Measurements from ENCODE around the gene ZBTB34. TPM values are rescaled to one million over a fixed set of nuclear protein-coding genes. Genes with fewer than 3 reads are reported as not detected.
A peak's percentile ranks its signal among the peaks of the same experiment; 100 is the strongest.

ZBTB34 gene
- 15.0 and 20.0 TPM in 2 replicates for total RNA-seq (2011; cell fraction: chromatin; rRNA removed; ENCODE audit: low replicate concordance)
- 10.5 and 11.4 TPM in 2 replicates for total RNA-seq (2011; cell fraction: nucleolus; rRNA removed)
- total RNA-seq (2011; cell fraction: nucleoplasm; rRNA removed), result 16.6 and 22.8 TPM in 2 replicates
- total RNA-seq (2014; rRNA removed) (7.8 and 8.4 TPM in 2 replicates), total RNA-seq (2014; rRNA removed; fragmentation: Illumina TruSeq; extraction: Trizol) (11.3 and 12.4 TPM in 2 replicates), total RNA-seq (2015; rRNA removed; fragmentation: Illumina TruSeq; extraction: Trizol) (10.6 and 11.2 TPM in 2 replicates), total RNA-seq (2021) (13.4 and 14.6 TPM in 2 replicates), polyA plus RNA-seq (2011; rRNA removed) (15.6 and 15.7 TPM in 2 replicates), polyA plus RNA-seq (2014; fragmentation: Illumina TruSeq; extraction: Trizol) (9.7 and 9.8 TPM in 2 replicates), polyA plus RNA-seq (2014; fragmentation: Nextera tagmentation; extraction: Ambion mirVana) (1 to 10 TPM; 2.7 to 6.3 TPM), polyA plus RNA-seq (2014; rRNA removed) (8.2 and 9.4 TPM in 2 replicates), polyA minus RNA-seq (2011; rRNA and poly(A)+ RNA removed) (30.8 and 33.6 TPM in 2 replicates), Bru-seq, nascent RNA (percentile 79 among the genes with signal in this experiment), BruChase-seq, experiment 1, labeled RNA remaining after a 2-hour chase (percentile 86 among the genes with signal in this experiment), BruChase-seq, experiment 2, labeled RNA remaining after a 6-hour chase (percentile 89 among the genes with signal in this experiment)
- 6.9 and 11.1 TPM in 2 replicates for polyA plus RNA-seq (2011; cell fraction: cytosol; rRNA removed)
- 10.0 and 12.7 TPM in 2 replicates for polyA plus RNA-seq (2011; cell fraction: nucleus; rRNA removed)
- polyA plus RNA-seq (2012), result 5.3 and 6.1 TPM in 2 replicates
- polyA minus RNA-seq (2011; cell fraction: cytosol; rRNA and poly(A)+ RNA removed), result 13.4 and 15.4 TPM in 2 replicates
- 5.9 and 12.0 TPM in 2 replicates for polyA minus RNA-seq (2011; cell fraction: nucleus; rRNA and poly(A)+ RNA removed)
- long read RNA-seq, experiment 1, full-length matches to known transcripts, result 19 of 25 reads
- long read RNA-seq, experiment 1, partial matches to known transcripts, result 0 of 25 reads
- long read RNA-seq, experiment 1, other reads (novel, unspliced or antisense), result 6 of 25 reads
- long read RNA-seq, experiment 2, full-length matches to known transcripts, result 3 of 3 reads
- long read RNA-seq, experiment 2, partial matches to known transcripts, result 0 of 3 reads
- long read RNA-seq, experiment 2, other reads (novel, unspliced or antisense), result 0 of 3 reads
- long read RNA-seq, experiment 3, partial matches to known transcripts, result 0 of 1 reads
- long read RNA-seq, experiment 3, other reads (novel, unspliced or antisense), result 1 of 1 reads

GRCh38 chr9:126860077-126860756 lies at the start of gene ZBTB34:
Gene ZBTB34, plus strand, starts transcription at chr9:126860639. Its CDS starts 18,761 bp downstream, at chr9:126879400.
- peak within 1 kb of the TSS; percentile 89 for H3K4me2 ChIP-seq (ENCODE audit: insufficient read depth, low read length)
- in situ Hi-C loops (cut with MboI), result no loop called here
- no TSS peak for BruUV-seq (replicated peaks)
- DNase-seq (ENCODE audit: extremely low read depth in 1 of 4, low spot score in 3 of 4) (peak; percentile 75 to 91 (median 85)), ATAC-seq (peak; percentile 75), FAIRE-seq (no peak)
- H4K20me1 ChIP-seq (replicated peaks; ENCODE audit: control insufficient read depth, insufficient read depth, low read length), result peaks cover 13% of the 10 kb centered on the region
- intact Hi-C loops (cut with micrococcal nuclease), result no loop called here
- H2AFZ ChIP-seq (ENCODE audit: low read depth, low read length), result peak within 1 kb of the TSS; percentile 97
- no peaks in the 10 kb centered on the region for H3K9me1 ChIP-seq (ENCODE audit: control insufficient read depth, insufficient read depth, low read length)
- ChIA-PET POLR2A (interaction anchor here (0.6 to 1.3 kb wide), 4 partner anchors 11 to 233 kb away, joined by 3 to 5 read pairs (median 3); no protein-coding TSS in a partner anchor), CTCF (ENCODE audit: low intra/inter-chr PET ratio) (interaction anchor here (0.6 kb wide), 1 partner anchor 55 kb away, joined by 4 read pairs; no protein-coding TSS in a partner anchor)
- H3K4me1 ChIP-seq (replicated peaks in 1 of 2; ENCODE audit: control insufficient read depth in 2 of 2, insufficient read depth in 2 of 2, low read length in 2 of 2), result peaks cover 14 to 26% of the 10 kb centered on the region in 2 experiments
- H3K36me3 ChIP-seq (ENCODE audit: control insufficient read depth, insufficient read depth, low read length), result peaks cover 22% of the 10 kb centered on the region
- H3K27me3 ChIP-seq (ENCODE audit: control insufficient read depth in 2 of 2, insufficient read depth in 2 of 2, low read length in 2 of 2), result no peaks in the 10 kb centered on the region; a peak in 1 of 5 replicates
- under 1% methylated on average over 26 of the region's 67 CpGs for WGBS (ENCODE audit: insufficient coverage, low coverage, missing lambda C conversion rate)
- H3K4me3 ChIP-seq, result peak within 1 kb of the TSS; percentile 75
- H3K79me2 ChIP-seq (ENCODE audit: control insufficient read depth, insufficient read depth, low read length), result peaks cover 42% of the 10 kb centered on the region
- H3K27ac ChIP-seq (ENCODE audit: extremely low read depth, low read depth, low read length), result peak within 1 kb of the TSS; percentile 91
- H3K9me3 ChIP-seq (replicated peaks; ENCODE audit: control insufficient read depth, insufficient read depth, low read depth, low read length), result no peaks in the 10 kb centered on the region
- H3K9ac ChIP-seq (ENCODE audit: insufficient read depth in 1 of 2, low read depth in 2 of 2, low read length in 2 of 2), result peak within 1 kb of the TSS; percentile 83 to 95
- TF ChIP-seq ELF2 (CRISPR knock-in tag; IDR thresholded peaks at IDR 0.05), result peak; percentile 81
- peak in 1 of 2 experiments; percentile 79; a peak in 2 of 4 replicates for TF ChIP-seq HDAC1 (IDR thresholded peaks at IDR 0.05)
- TF ChIP-seq ZFP1 (CRISPR knock-in tag; IDR thresholded peaks at IDR 0.05), result no peak
- peak; percentile 53; the same call in 1 of the 2 replicates for TF ChIP-seq MTA1 (IDR thresholded peaks at IDR 0.05; ENCODE audit: borderline replicate concordance)
- peak; percentile 67; the same call in 1 of the 2 replicates for TF ChIP-seq ZNF197 (CRISPR knock-in tag; IDR thresholded peaks at IDR 0.05; ENCODE audit: low read depth)
- TF ChIP-seq ZHX1 (conservative IDR thresholded peaks at IDR 0.05; ENCODE audit: low read length), result 0 out of 2 replicates have a peak, but pooled peaks have one; percentile 45
- TF ChIP-seq ZFX (CRISPR knock-in tag; IDR thresholded peaks at IDR 0.05), result peak; percentile 40; the same call in 1 of the 2 replicates
- peak; percentile 18; the same call in 1 of the 2 replicates for TF ChIP-seq ATF1 (CRISPR knock-in tag; IDR thresholded peaks at IDR 0.05)
- no peak; the same call in 1 of the 2 replicates for TF ChIP-seq ATF1 (tag; IDR thresholded peaks at IDR 0.05)
- no peak for TF ChIP-seq NFIX (CRISPR knock-in tag; IDR thresholded peaks at IDR 0.05; ENCODE audit: low read depth)
- TF ChIP-seq CTBP1 (IDR thresholded peaks at IDR 0.05; ENCODE audit: borderline replicate concordance), result peak; percentile 59; the same call in 1 of the 2 replicates
- TF ChIP-seq KDM5B (IDR thresholded peaks at IDR 0.05; ENCODE audit: insufficient replicate concordance, low read depth, low read length), result peak; percentile 74
- TF ChIP-seq HNRNPK (IDR thresholded peaks at IDR 0.05; ENCODE audit: low read depth, low read length, poor library complexity, severe bottlenecking), result no peak
- 0 out of 2 replicates have a peak, but pooled peaks have one; percentile 24 for TF ChIP-seq TOE1 (IDR thresholded peaks at IDR 0.05; ENCODE audit: borderline replicate concordance)
- no peak for TF ChIP-seq TOE1 (CRISPR knock-in tag; IDR thresholded peaks at IDR 0.05; ENCODE audit: borderline replicate concordance, low read depth)

All from K562 (cell line).